NCI-H1417 (cell line): ENCODE data around the gene SLC38A10.

Source experiments
- DNase-seq, 3 experiments: peaks; one replicate each; lab custom pipeline; 2025; lab: John Stamatoyannopoulos, UW

Gene SLC38A10

GRCh38 chr17:81298991-81299738 is 4.1 kb upstream of the SLC38A10 start:
- no peak for DNase-seq

GRCh38 chr17:81298325-81298990 is 3.4 kb upstream of the SLC38A10 start:
- DNase-seq = no peak

GRCh38 chr17:81295676-81296381 is 722 bp upstream of the SLC38A10 start:
- peak; percentile 43 to 76 (median 45) for DNase-seq

- DNase-seq = peak in 1 of 3 experiments; percentile 48
Observed at GRCh38 chr17:81294512-81295030, 536 bp downstream of the SLC38A10 start.

GRCh38 chr17:81292450-81292849 is 2.7 kb downstream of the SLC38A10 start:
- DNase-seq = no peak

GRCh38 chr17:81291662-81292061 is 3.4 kb downstream of the SLC38A10 start:
- DNase-seq = peak; percentile 52 to 74 (median 65)

GRCh38 chr17:81290230-81290629 is 4.9 kb downstream of the SLC38A10 start:
- no peak for DNase-seq

GRCh38 chr17:81289627-81290026 is 5.5 kb downstream of the SLC38A10 start:
- DNase-seq = no peak

GRCh38 chr17:81288715-81289114 is 6.4 kb downstream of the SLC38A10 start:
- no peak for DNase-seq

- DNase-seq = no peak
Observed at GRCh38 chr17:81287741-81288430, 7.2 kb downstream of the SLC38A10 start.

GRCh38 chr17:81287152-81287551 is 8.0 kb downstream of the SLC38A10 start:
- DNase-seq = no peak

- DNase-seq = no peak
Observed at GRCh38 chr17:81286491-81287145, 8.5 kb downstream of the SLC38A10 start.

- DNase-seq = no peak
Observed at GRCh38 chr17:81285894-81286293, 9.2 kb downstream of the SLC38A10 start.

GRCh38 chr17:81285179-81285878 is 9.8 kb downstream of the SLC38A10 start:
- DNase-seq = no peak

- DNase-seq = no peak
Observed at GRCh38 chr17:81282876-81283275, 12.2 kb downstream of the SLC38A10 start.

GRCh38 chr17:81282141-81282540 is 13.0 kb downstream of the SLC38A10 start:
- DNase-seq = no peak

- no peak for DNase-seq
Observed at GRCh38 chr17:81280571-81280970, 14.5 kb downstream of the SLC38A10 start.

GRCh38 chr17:81279278-81280275 is 15.5 kb downstream of the SLC38A10 start:
- no peak for DNase-seq

- no peak for DNase-seq
Observed at GRCh38 chr17:81278831-81279230, 16.3 kb downstream of the SLC38A10 start.
